ENCODE measurements around the gene CNP. TPM values are rescaled to one million over a fixed set of nuclear protein-coding genes. Genes with fewer than 3 reads are reported as not detected.

The CNP gene
- total RNA-seq, 1 donor from 2014 or later = 79.4 TPM

DNA sequence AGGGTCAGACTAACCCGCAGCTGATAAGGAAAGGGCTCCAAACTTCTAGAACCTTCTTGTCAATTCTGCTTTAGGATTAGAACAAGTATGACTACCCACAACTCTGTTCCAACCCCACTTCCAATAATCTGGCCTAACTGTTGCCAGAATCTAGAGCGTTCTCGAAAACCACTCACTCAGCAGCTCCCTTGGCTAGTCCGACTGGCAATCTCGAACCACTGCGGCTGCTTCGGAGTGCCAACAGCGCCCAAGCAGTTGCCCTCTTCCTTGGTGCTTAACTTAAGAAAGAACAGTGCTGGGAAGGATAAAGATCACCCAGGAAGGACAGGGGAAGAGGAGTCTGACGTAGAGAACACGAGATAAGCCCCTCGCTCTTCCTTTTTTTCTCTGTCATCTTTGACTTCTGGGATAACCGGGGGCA, 49.8 kb downstream of the CNP start:
- TF ChIP-seq, protein P1, sequence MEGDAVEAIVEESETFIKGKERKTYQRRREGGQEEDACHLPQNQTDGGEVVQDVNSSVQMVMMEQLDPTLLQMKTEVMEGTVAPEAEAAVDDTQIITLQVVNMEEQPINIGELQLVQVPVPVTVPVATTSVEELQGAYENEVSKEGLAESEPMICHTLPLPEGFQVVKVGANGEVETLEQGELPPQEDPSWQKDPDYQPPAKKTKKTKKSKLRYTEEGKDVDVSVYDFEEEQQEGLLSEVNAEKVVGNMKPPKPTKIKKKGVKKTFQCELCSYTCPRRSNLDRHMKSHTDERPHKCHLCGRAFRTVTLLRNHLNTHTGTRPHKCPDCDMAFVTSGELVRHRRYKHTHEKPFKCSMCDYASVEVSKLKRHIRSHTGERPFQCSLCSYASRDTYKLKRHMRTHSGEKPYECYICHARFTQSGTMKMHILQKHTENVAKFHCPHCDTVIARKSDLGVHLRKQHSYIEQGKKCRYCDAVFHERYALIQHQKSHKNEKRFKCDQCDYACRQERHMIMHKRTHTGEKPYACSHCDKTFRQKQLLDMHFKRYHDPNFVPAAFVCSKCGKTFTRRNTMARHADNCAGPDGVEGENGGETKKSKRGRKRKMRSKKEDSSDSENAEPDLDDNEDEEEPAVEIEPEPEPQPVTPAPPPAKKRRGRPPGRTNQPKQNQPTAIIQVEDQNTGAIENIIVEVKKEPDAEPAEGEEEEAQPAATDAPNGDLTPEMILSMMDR (IDR thresholded peaks at IDR 0.05) = no peak
- H3K4me1 Mint-ChIP-seq (ENCODE audit: low read depth) = peaks cover 65% of the 10 kb centered on the region

DNA sequence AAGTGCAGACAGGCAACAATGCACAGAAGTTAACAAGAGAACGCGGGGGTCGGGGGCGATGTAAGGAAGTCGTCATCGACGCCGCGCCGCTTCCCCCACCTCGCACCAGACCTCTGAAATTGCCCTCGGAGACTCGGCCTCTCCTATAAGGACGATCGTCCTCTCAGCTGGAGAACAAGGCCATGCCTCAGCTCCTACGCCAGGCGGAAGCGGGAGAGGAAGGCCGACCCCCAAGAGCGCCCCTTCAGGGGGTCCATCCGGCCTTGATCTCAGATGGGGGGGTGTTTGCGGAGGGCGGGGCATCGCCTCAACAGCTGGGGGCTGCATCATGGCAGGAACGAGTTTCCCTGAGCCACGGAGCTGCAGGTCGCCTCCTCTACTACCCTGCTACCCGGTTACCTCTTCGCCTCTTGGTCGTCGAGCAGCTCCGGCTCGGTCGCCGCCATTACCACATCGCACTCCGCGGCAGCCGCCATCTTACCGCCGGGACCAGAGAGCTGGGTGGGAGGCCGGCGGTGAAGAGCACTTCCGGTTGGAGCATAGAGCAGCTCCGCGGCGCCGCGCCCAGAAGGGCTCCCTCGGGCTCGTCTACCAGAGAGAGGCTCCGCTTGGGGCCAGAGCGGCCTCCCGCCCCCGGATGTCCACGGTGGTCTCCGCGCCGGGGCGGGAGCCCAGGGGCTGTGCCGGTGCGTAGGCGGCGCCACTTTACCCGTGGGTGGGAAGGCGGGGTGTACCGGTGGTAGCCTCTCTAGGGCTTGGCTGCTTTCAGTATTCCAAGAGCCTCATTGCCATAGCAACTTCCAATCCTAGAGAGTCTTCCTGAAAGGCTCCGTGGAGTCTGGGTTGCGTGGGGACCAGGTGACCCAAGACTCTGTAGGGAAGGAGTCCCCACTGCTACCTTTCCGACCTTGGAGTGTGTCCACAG, 50.6 kb downstream of the CNP start, which contains the start of gene DNAJC7:
DNAJC7 (minus strand) TSS at position 499 of the 925 bp plus-strand sequence; CDS start at position 476, 23 bp downstream.
- TF ChIP-seq, protein P1 (IDR thresholded peaks at IDR 0.05) = peak; percentile 20
- Mint-ChIP-seq H3K27me3 (ENCODE audit: low read depth) (no peaks in the 10 kb centered on the region), H3K36me3 (ENCODE audit: low read depth) (peaks cover 2% of the 10 kb centered on the region), H3K4me1 (ENCODE audit: low read depth) (peaks cover 62% of the 10 kb centered on the region), H3K4me3 (ENCODE audit: unreplicated experiment) (peak within 1 kb of the TSS; percentile 98), H3K27ac (ENCODE audit: unreplicated experiment) (peak within 1 kb of the TSS; percentile 98), H3K9me3 (ENCODE audit: low read depth) (no peaks in the 10 kb centered on the region)
- peak; percentile 97 for DNase-seq (ENCODE audit: low spot score)

More for the DNA sequence above, 49.8 kb downstream of the CNP start:
- H3K4me3 Mint-ChIP-seq (ENCODE audit: unreplicated experiment) = peak overlapping the region; percentile 98
- H3K36me3 Mint-ChIP-seq (ENCODE audit: low read depth) = peaks cover 1% of the 10 kb centered on the region
- no peak for DNase-seq (ENCODE audit: low spot score)
- no peaks in the 10 kb centered on the region for H3K27me3 Mint-ChIP-seq (ENCODE audit: low read depth)
- no peaks in the 10 kb centered on the region for H3K9me3 Mint-ChIP-seq (ENCODE audit: low read depth)
- peak overlapping the region; percentile 98 for H3K27ac Mint-ChIP-seq (ENCODE audit: unreplicated experiment)

DNA sequence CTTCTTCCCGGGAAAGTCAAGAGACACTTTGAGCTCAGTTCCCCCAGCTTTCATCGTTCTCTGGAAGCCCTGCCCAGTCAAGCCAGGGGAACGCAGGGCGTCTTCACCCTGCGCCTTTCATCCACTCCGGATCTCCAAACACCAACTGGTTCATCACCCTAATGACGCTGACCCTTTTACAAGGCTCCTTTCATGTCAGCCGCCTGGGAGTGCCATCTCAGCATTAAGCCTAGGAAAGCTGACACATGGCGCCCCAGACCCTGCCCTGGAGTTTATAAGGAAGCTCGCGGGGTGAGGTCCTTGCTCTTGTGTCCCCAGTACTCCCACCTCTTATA, 51.2 kb downstream of the CNP start:
- Mint-ChIP-seq H3K4me3 (ENCODE audit: unreplicated experiment) (peak overlapping the region; percentile 98), H3K4me1 (ENCODE audit: low read depth) (peaks cover 58% of the 10 kb centered on the region), H3K36me3 (ENCODE audit: low read depth) (peaks cover 5% of the 10 kb centered on the region), H3K27ac (ENCODE audit: unreplicated experiment) (peak overlapping the region; percentile 98), H3K9me3 (ENCODE audit: low read depth) (no peaks in the 10 kb centered on the region), H3K27me3 (ENCODE audit: low read depth) (no peaks in the 10 kb centered on the region)
- no peak for DNase-seq (ENCODE audit: low spot score)
- TF ChIP-seq, protein P1 (IDR thresholded peaks at IDR 0.05) = no peak

DNA sequence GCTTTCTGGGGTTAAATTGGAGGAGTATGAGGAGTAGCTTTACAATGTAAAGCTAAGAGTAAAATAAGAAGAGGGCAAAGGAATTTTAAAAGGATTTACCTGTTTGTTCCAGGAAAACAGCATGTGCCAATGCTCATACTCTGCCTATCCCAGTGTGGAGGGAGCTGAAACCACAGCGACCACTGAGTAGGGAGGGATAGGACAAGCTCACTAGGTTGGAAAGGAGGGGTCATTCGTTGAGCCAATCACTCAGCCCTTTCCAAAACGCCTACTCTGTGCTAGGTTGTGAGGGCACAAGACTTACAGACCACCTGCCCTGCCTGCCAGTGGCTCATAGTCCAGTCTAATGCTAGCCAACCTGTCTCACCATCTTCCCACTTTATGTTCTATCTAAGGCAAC, 51.7 kb downstream of the CNP start:
- peak overlapping the region; percentile 98 for H3K4me3 Mint-ChIP-seq (ENCODE audit: unreplicated experiment)
- TF ChIP-seq, protein P1 (IDR thresholded peaks at IDR 0.05) = no peak
- no peaks in the 10 kb centered on the region for H3K9me3 Mint-ChIP-seq (ENCODE audit: low read depth)
- H3K36me3 Mint-ChIP-seq (ENCODE audit: low read depth) = peaks cover 5% of the 10 kb centered on the region
- DNase-seq (ENCODE audit: low spot score) = no peak
- H3K4me1 Mint-ChIP-seq (ENCODE audit: low read depth) = peaks cover 54% of the 10 kb centered on the region
- H3K27ac Mint-ChIP-seq (ENCODE audit: unreplicated experiment) = peak overlapping the region; percentile 98
- H3K27me3 Mint-ChIP-seq (ENCODE audit: low read depth) = no peaks in the 10 kb centered on the region

DNA sequence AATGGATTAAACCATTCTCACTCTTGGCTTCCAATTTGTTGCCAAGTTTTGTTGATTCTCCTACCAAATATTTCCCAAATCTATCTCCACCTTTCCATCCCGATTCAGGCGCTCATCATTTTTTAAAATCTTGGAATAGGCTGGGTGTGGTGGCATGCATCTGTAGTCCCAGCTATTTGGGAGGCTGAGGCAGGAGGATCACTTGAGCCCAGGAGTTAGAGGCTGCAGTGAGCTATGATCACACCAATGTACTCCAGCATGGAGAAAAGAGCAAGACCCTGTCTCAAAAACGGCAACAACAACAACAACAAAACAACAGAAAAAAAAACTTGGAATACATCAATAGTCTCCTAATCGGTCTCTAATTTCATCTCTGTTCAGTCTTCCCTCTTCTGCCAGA, 52.4 kb downstream of the CNP start:
- no peak for DNase-seq (ENCODE audit: low spot score)
- TF ChIP-seq, protein P1 (IDR thresholded peaks at IDR 0.05) = no peak
- H3K36me3 Mint-ChIP-seq (ENCODE audit: low read depth) = peaks cover 5% of the 10 kb centered on the region
- H3K27ac Mint-ChIP-seq (ENCODE audit: unreplicated experiment) = no peak overlapping the region
- H3K4me3 Mint-ChIP-seq (ENCODE audit: unreplicated experiment) = no peak overlapping the region
- peaks cover 56% of the 10 kb centered on the region for H3K4me1 Mint-ChIP-seq (ENCODE audit: low read depth)
- no peaks in the 10 kb centered on the region for H3K9me3 Mint-ChIP-seq (ENCODE audit: low read depth)
- no peaks in the 10 kb centered on the region for H3K27me3 Mint-ChIP-seq (ENCODE audit: low read depth)
